Measurements from ENCODE around the gene SH3BP5.
A peak's percentile ranks its signal among the peaks of the same experiment; 100 is the strongest.

The SH3BP5 gene

DNA sequence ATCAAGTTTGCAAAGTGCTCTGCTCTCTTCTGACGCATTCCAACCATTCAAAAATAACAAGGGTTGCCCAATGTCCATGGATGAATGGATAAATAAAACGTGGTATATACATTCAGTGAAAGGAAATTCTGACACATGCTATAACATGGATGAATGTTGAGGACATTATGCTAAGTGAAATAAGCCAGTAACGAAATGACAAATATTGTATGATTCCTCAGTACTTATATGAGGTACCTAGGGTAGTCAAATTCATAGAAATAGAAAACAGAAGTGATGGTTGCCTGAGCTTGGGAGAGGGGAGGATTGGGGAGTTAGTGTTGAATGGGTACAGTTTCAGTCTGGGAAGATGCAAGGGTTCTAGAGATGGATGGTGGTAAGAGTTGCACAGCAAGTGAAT lies 33.9 kb downstream of the SH3BP5 start:
- TF ChIP-seq, protein P1, sequence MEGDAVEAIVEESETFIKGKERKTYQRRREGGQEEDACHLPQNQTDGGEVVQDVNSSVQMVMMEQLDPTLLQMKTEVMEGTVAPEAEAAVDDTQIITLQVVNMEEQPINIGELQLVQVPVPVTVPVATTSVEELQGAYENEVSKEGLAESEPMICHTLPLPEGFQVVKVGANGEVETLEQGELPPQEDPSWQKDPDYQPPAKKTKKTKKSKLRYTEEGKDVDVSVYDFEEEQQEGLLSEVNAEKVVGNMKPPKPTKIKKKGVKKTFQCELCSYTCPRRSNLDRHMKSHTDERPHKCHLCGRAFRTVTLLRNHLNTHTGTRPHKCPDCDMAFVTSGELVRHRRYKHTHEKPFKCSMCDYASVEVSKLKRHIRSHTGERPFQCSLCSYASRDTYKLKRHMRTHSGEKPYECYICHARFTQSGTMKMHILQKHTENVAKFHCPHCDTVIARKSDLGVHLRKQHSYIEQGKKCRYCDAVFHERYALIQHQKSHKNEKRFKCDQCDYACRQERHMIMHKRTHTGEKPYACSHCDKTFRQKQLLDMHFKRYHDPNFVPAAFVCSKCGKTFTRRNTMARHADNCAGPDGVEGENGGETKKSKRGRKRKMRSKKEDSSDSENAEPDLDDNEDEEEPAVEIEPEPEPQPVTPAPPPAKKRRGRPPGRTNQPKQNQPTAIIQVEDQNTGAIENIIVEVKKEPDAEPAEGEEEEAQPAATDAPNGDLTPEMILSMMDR (IDR thresholded peaks at IDR 0.05; ENCODE audit: borderline replicate concordance, control extremely low read depth, extremely low read depth, insufficient read depth, missing control alignments), result no peak
- DNase-seq (ENCODE audit: low spot score), result no peak
- in situ Hi-C loops (cut with MboI; ENCODE audit: low sequenced_read_pairs, unreplicated experiment), result no loop called here

DNA sequence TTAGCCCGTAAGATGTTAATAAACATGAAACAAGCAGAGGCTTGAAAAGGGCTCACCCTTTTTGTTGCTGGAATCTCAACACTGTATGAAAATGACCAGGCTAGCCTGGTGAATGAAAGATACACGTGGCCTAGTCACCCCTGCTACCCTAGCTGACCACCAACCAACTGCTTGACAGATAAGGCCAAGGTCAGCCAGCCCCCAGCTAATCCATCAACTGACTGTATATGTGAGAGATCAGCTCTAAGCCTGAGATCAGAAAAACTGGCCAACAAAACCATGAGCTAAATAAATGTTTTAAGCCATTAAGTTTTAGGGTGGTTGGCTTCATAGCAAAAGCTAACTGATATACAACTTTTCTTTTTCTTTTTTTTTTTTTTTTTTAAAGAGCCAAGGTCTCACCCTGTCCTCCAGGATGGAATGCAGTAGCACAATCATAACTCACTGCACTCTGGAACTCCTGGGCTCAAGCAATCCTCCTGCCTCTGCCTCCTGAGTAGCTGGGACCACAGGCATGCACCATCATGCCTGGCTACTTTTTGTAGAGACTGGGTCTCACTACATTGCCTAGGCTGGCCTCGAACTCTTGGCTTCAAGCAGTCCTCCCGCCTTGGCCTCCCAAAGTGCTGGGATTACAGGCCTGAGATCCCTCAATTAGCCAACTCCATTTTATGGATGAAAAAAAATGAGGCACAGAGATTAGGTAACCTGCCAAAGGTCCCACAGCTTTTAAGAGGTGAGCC lies 34.6 kb downstream of the SH3BP5 start:
- DNase-seq (ENCODE audit: low spot score), result no peak
- TF ChIP-seq, protein P1 (IDR thresholded peaks at IDR 0.05; ENCODE audit: borderline replicate concordance, control extremely low read depth, extremely low read depth, insufficient read depth, missing control alignments), result no peak
- in situ Hi-C loops (cut with MboI; ENCODE audit: low sequenced_read_pairs, unreplicated experiment), result no loop called here

DNA sequence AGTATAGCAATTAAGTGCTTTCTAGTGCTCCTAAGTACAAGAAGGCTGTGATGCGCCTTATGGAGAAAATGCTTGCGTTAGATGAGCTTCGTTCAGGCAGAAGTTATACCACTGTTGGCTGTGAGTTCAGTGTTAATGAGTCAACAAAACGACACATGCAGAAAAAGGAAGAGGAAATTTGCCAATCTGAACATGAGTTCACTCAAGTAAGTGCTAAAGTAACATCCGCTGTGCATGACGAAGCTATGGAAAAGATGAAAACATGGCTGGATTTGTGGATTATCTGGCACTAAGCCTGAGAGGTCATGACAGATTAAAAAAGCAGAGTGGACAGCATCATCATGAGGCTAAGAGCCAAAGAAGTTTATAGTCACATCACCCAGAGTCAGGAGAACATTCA lies 36.9 kb downstream of the SH3BP5 start:
- no peak for DNase-seq (ENCODE audit: low spot score)
- in situ Hi-C loops (cut with MboI; ENCODE audit: low sequenced_read_pairs, unreplicated experiment), result no loop called here
- TF ChIP-seq, protein P1 (IDR thresholded peaks at IDR 0.05; ENCODE audit: borderline replicate concordance, control extremely low read depth, extremely low read depth, insufficient read depth, missing control alignments), result no peak

DNA sequence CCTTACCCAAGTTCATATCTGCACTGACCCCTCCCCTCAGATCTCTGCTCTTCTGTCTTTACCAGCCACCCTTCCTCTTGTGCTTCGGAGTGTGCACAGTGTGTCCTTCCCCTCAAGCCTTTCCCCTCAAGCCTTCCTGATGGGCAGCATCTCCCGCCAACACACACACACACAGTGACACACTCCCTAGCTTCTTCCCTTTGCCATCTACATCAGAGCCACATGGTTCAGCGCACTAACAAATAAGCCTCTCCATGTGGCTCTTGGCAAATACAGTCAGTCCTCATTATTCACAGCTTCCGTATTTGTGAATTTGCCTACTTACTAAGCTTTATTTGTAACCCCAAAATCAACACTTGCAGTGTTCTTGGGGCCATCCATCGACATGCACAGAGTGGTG lies 37.5 kb downstream of the SH3BP5 start:
- DNase-seq (ENCODE audit: low spot score), result no peak
- in situ Hi-C loops (cut with MboI; ENCODE audit: low sequenced_read_pairs, unreplicated experiment), result no loop called here
- TF ChIP-seq, protein P1 (IDR thresholded peaks at IDR 0.05; ENCODE audit: borderline replicate concordance, control extremely low read depth, extremely low read depth, insufficient read depth, missing control alignments), result no peak

DNA sequence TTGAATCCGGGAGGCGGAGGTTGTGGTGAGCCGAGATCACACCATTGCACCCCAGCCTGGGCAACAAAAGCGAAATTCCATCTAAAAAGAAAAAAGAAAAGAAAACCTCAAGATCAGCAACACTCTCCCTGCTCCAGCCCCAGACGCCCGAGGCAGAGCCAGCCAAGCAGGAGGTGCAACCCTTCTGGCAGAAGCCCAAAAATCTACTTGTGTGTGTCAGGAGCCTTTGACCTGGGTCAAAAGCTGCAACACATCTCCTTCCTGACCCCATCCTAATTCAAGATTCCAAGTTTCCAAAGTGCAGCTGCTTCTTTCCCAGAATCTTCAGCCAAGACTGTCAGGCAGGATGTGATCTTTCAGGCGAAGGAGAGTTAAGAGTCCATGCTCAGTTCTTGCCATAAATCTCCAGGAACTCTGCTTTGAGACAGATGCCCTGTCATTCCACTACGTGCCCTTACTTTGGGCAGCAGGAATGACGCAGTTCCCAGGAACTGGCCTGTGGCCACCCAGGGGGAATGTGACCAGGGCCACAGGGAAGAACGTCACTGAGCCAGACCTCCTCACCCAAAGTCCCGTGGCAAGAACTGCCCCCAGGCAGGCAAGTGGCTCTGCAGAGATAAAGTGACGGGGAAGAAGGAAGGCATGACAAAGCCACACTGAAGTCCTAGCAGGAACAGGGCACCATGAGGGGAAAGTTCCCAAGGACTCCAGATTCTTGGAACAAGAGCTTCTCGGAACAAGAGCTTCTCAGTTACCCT lies 39.4 kb downstream of the SH3BP5 start:
- in situ Hi-C loops (cut with MboI; ENCODE audit: low sequenced_read_pairs, unreplicated experiment), result no loop called here
- TF ChIP-seq, protein P1 (IDR thresholded peaks at IDR 0.05; ENCODE audit: borderline replicate concordance, control extremely low read depth, extremely low read depth, insufficient read depth, missing control alignments), result no peak
- DNase-seq (ENCODE audit: low spot score), result no peak

DNA sequence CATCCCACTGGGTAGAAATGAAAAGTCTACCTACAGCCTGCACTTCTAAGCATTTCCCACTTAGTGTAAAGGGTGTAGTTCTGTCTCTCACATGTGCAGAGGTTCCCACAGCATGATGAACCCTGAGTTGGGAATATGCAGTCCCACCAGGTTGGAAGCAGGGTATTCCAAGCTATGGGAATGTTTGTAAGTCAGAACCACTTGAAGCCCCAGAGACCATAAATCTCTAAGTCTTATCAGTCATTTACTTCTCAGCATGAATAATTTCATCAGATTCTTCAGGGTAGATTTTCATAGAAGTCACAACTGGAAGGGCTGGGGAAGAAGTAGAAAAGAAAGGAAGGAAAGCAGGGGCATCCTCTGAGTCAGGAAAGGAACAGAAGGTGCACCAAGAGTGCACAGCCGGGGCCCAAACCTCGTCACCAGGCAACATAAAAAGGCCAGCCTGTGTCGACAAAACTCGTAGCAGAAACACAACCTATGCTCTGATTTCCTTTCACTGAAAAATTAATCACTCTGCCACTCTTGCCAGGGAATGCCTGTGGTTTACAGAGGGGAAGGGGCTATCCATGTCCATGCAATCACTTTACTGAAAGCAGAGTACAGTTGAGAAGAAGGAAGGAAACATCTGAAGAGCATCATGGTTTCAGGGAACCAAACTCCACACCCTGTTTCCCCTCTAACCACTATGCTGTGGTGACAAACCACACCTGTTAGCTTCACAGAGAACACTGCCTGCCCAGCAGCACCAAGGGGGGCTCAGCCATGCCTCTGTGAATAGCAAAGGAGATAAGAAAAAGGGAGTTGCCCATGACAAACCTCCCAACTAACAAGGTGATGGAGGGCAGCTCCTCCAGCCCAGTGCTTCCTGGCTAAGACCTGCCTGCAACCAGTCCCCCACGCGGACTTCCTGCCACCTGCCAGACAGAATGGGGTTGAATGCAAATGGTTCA lies 40.5 kb downstream of the SH3BP5 start:
- TF ChIP-seq, protein P1 (IDR thresholded peaks at IDR 0.05; ENCODE audit: borderline replicate concordance, control extremely low read depth, extremely low read depth, insufficient read depth, missing control alignments), result no peak
- DNase-seq (ENCODE audit: low spot score), result peak; percentile 60
- in situ Hi-C loops (cut with MboI; ENCODE audit: low sequenced_read_pairs, unreplicated experiment), result no loop called here
